CD14-positive monocyte (primary cell): ENCODE data around the gene CEMP1. TPM values are rescaled to one million over a fixed set of nuclear protein-coding genes. Genes with fewer than 3 reads are reported as not detected.

Experiments used
- DNase-seq, 3 donors: peaks; one replicate each; pipeline ENCODE4 v3.0.0-alpha.2; 2011 to 2022
- H2AFZ ChIP-seq: 2 replicates; pipeline ENCODE4 v1.6.0; 2012; ENCODE audit warnings: mild to moderate bottlenecking, low read depth, low read length, inconsistent platforms; ENCODE audit not compliant: insufficient read depth, poor library complexity, severe bottlenecking
- H3K27ac ChIP-seq, 2 donors: 1 replicate in 1 of 2; 2 replicates in 1 of 2; pipeline ENCODE4 v1.5.1; 2012 to 2013; ENCODE audit warnings: low read length in 2 of 2, control low read depth in 1 of 2, inconsistent platforms in 1 of 2, low read depth in 1 of 2, mild to moderate bottlenecking in 1 of 2
- H3K27me3 ChIP-seq, 2 donors: one replicate each; pipeline versions ENCODE4 v1.6.0 to v1.6.1; 2011 to 2013; ENCODE audit warnings: low read length in 2 of 2; ENCODE audit not compliant: control insufficient read depth in 2 of 2, insufficient read depth in 2 of 2
- H3K36me3 ChIP-seq, 2 donors: replicated peaks in 1 of 2; 1 replicate in 1 of 2; 2 replicates in 1 of 2; pipeline versions ENCODE4 v1.5.1 to v1.6.1; 2012 to 2013; ENCODE audit warnings: low read length in 2 of 2, control low read depth in 1 of 2, inconsistent platforms in 1 of 2, mild to moderate bottlenecking in 1 of 2; ENCODE audit not compliant: insufficient read depth in 2 of 2, control insufficient read depth in 1 of 2
- H3K4me1 ChIP-seq, 2 donors: 1 replicate in 1 of 2; 2 replicates in 1 of 2; pipeline versions ENCODE4 v1.5.1 to v1.6.1; 2012 to 2013; ENCODE audit warnings: low read length in 2 of 2, control low read depth in 1 of 2, inconsistent platforms in 1 of 2, mild to moderate bottlenecking in 1 of 2, moderate library complexity in 1 of 2; ENCODE audit not compliant: insufficient read depth in 2 of 2, control insufficient read depth in 1 of 2
- H3K4me2 ChIP-seq: replicated peaks from 2 replicates; pipeline ENCODE3; 2012; ENCODE audit warnings: low read length, moderate library complexity, mild to moderate bottlenecking; ENCODE audit not compliant: poor library complexity, severe bottlenecking; ENCODE audit errors: extremely low read depth
- H3K4me3 ChIP-seq, 3 experiments: fragments of 200-600 bp in 1 of 3; sonication (generic) in 1 of 3; replicated peaks in 1 of 3; 1 replicate in 2 of 3; 2 replicates in 1 of 3; pipeline ENCODE4 v1.5.1; 2011 to 2013; ENCODE audit warnings: low read length in 3 of 3, mild to moderate bottlenecking in 3 of 3, control low read depth in 2 of 3, low read depth in 2 of 3, inconsistent platforms in 1 of 3, moderate library complexity in 1 of 3
- H3K79me2 ChIP-seq: 2 replicates; pipeline ENCODE4 v1.6.0; 2012; ENCODE audit warnings: mild to moderate bottlenecking, control low read depth, inconsistent platforms, low read length, moderate library complexity; ENCODE audit not compliant: insufficient read depth
- H3K9ac ChIP-seq: 2 replicates; pipeline ENCODE4 v1.6.0; 2017; ENCODE audit warnings: low read length, mild to moderate bottlenecking; ENCODE audit not compliant: insufficient read depth, poor library complexity, severe bottlenecking
- H3K9me3 ChIP-seq, 2 donors: replicated peaks in 1 of 2; 1 replicate in 1 of 2; 2 replicates in 1 of 2; pipeline versions ENCODE4 v1.5.1 to v1.6.1; 2012 to 2013; ENCODE audit warnings: low read length in 2 of 2, control low read depth in 1 of 2; ENCODE audit not compliant: control insufficient read depth in 1 of 2, insufficient read depth in 1 of 2
- H4K20me1 ChIP-seq: 2 replicates; pipeline ENCODE4 v1.6.0; 2012; ENCODE audit warnings: mild to moderate bottlenecking, low read length, control low read depth, moderate library complexity; ENCODE audit not compliant: insufficient read depth
- H3K27ac Mint-ChIP-seq, 7 donors: one replicate each; pipeline ENCODE4 v1.8.0; 2020; ENCODE audit warnings: mild to moderate bottlenecking in 7 of 7, mixed read lengths in 7 of 7, moderate library complexity in 6 of 7, inconsistent platforms in 2 of 7
- H3K27me3 Mint-ChIP-seq, 3 donors: one replicate each; pipeline ENCODE4 v1.8.0; 2021 to 2022; ENCODE audit warnings: low read depth in 3 of 3, mild to moderate bottlenecking in 3 of 3, mixed read lengths in 3 of 3, moderate library complexity in 3 of 3, inconsistent platforms in 1 of 3
- H3K36me3 Mint-ChIP-seq, 2 donors: one replicate each; pipeline ENCODE4 v1.8.0; 2020; ENCODE audit warnings: mixed read lengths in 2 of 2, inconsistent platforms in 1 of 2, mild to moderate bottlenecking in 1 of 2
- H3K4me1 Mint-ChIP-seq: one replicate; pipeline ENCODE4 v1.8.0; 2020; ENCODE audit warnings: mild to moderate bottlenecking, mixed read lengths
- H3K4me3 Mint-ChIP-seq, 2 donors: one replicate each; pipeline ENCODE4 v1.8.0; 2020; ENCODE audit warnings: mild to moderate bottlenecking in 2 of 2, mixed read lengths in 2 of 2, moderate library complexity in 1 of 2
- H3K9me3 Mint-ChIP-seq, 7 donors: one replicate each; pipeline ENCODE4 v1.8.0; 2020 to 2022; ENCODE audit warnings: mixed read lengths in 7 of 7, mild to moderate bottlenecking in 6 of 7, moderate library complexity in 6 of 7, inconsistent platforms in 2 of 7
- CTCF ChIP-seq: fragments of 200-600 bp; IDR thresholded peaks from one replicate; pipeline ENCODE4 v1.8.0; 2022; ENCODE audit warnings: antibody characterized with exemption, mild to moderate bottlenecking
- WGBS: methylation state at CpG from one replicate; pipeline ENCODE4 v1.1.5; 2013; ENCODE audit warnings: missing lambda C conversion rate; ENCODE audit not compliant: insufficient coverage; 5-methylcytosine and 5-hydroxymethylcytosine counted together
- intact Hi-C, 2 donors: fragments of 100-400 bp; cut with micrococcal nuclease; formaldehyde crosslinking; loops; one replicate each; pipeline versions ENCODE4 v1.15.0 to v1.15.1; 2023
- polyA plus RNA-seq, 3 donors: library from polyadenylated mRNA; depleted of rRNA in 1 of 3; unstranded in 2 of 3; stranded (reverse) in 1 of 3; fragments of 300-500 nt in 2 of 3; fragments of >200 nt in 1 of 3; fragmentation: Illumina TruSeq in 2 of 3; gene quantifications; 1 replicate in 2 of 3; 2 replicates in 1 of 3; pipeline ENCODE4 v1.2.3, GENCODE V29; 2012 to 2021

Gene CEMP1
- polyA plus RNA-seq, 3 donors, result 0.12 to 0.56 TPM; not detected in 1

- peaks cover 56 to 72% of the 10 kb centered on the region in 2 donors for H3K4me1 ChIP-seq
- no peak for TF ChIP-seq CTCF
- H2AFZ ChIP-seq, result peak overlapping the region; percentile 61
Observed at GRCh38 chr16:2532494-2533141, 1.4 kb upstream of the CEMP1 start.

GRCh38 chr16:2531696-2532493 is 687 bp upstream of the CEMP1 start:
- intact Hi-C loops, result loop anchor here in 1 of 2 donors (1.0 kb wide), 1 partner anchor 12 kb away; the partner anchor contains the start of gene AMDHD2
- Mint-ChIP-seq H3K4me3 (peak overlapping the region; percentile 91 to 97), H3K36me3 (peaks cover 20 to 43% of the 10 kb centered on the region in 2 donors), H3K27ac (peak overlapping the region; percentile 98 to 100 (median 98)), H3K27me3 (peaks cover 0 to 5% (median 0%) of the 10 kb centered on the region in 3 donors), H3K9me3 (no peaks in the 10 kb centered on the region), H3K4me1 (peaks cover 47% of the 10 kb centered on the region)
- peak; percentile 97 to 99 (median 98) for DNase-seq
- Histone ChIP-seq H3K4me1 (peaks cover 51 to 66% of the 10 kb centered on the region in 2 donors), H3K4me2 (peak overlapping the region; percentile 100), H3K4me3 (peak overlapping the region; percentile 48 to 92 (median 88)), H3K27ac (peak overlapping the region; percentile 99 to 100), H3K9me3 (no peaks in the 10 kb centered on the region), H2AFZ (peak overlapping the region; percentile 61), H3K9ac (peak overlapping the region; percentile 95), H3K36me3 (peaks cover 34 to 40% of the 10 kb centered on the region in 2 donors), H4K20me1 (peaks cover 45% of the 10 kb centered on the region), H3K27me3 (no peaks in the 10 kb centered on the region), H3K79me2 (peaks cover 3% of the 10 kb centered on the region)
- TF ChIP-seq CTCF, result no peak
- under 1% methylated on average over 81 of the region's 84 CpGs for WGBS

More at GRCh38 chr16:2532494-2533141, 1.4 kb upstream of the CEMP1 start:
- H3K27me3 Mint-ChIP-seq, result peaks cover 0 to 5% (median 4%) of the 10 kb centered on the region in 3 donors
- H3K79me2 ChIP-seq, result peaks cover 3% of the 10 kb centered on the region
- peak overlapping the region; percentile 98 to 100 (median 98) for H3K27ac Mint-ChIP-seq
- H3K27ac ChIP-seq, result peak overlapping the region; percentile 99 to 100
- peak overlapping the region; percentile 100 for H3K4me2 ChIP-seq
- no peaks in the 10 kb centered on the region for H3K9me3 ChIP-seq
- peak; percentile 65 to 80 (median 74) for DNase-seq
- H3K4me3 Mint-ChIP-seq, result peak overlapping the region; percentile 91 to 97
- no peaks in the 10 kb centered on the region for H3K27me3 ChIP-seq
- H3K36me3 Mint-ChIP-seq, result peaks cover 16 to 38% of the 10 kb centered on the region in 2 donors
- H3K4me3 ChIP-seq, result peak overlapping the region; percentile 48 to 92 (median 88)
- H4K20me1 ChIP-seq, result peaks cover 38% of the 10 kb centered on the region
- no peaks in the 10 kb centered on the region for H3K9me3 Mint-ChIP-seq
- peaks cover 27 to 32% of the 10 kb centered on the region in 2 donors for H3K36me3 ChIP-seq
- intact Hi-C loops, result loop anchor here in 1 of 2 donors (1.0 kb wide), 1 partner anchor 12 kb away; the partner anchor contains the start of gene AMDHD2
- H3K4me1 Mint-ChIP-seq, result peaks cover 52% of the 10 kb centered on the region
- WGBS, result 0% methylated on average over 23 of the region's 37 CpGs
- peak overlapping the region; percentile 95 for H3K9ac ChIP-seq
